WTC11 (cell line): Measurements from ENCODE around the gene POLH.

ENCODE experiments used
- GABPB1 ChIP-seq: sonication (generic); formaldehyde crosslinking; IDR thresholded peaks from 2 replicates; pipeline ENCODE4 v1.8.1; 2023; ENCODE audit warnings: mild to moderate bottlenecking, missing genetic modification reagents
- SP1 ChIP-seq: sonication (generic); formaldehyde crosslinking; conservative IDR thresholded peaks from 2 replicates; pipeline ENCODE4 v1.8.1; 2022; ENCODE audit warnings: missing genetic modification reagents
- TCF7 ChIP-seq: sonication (generic); formaldehyde crosslinking; IDR thresholded peaks from 2 replicates; pipeline ENCODE4 v1.8.0; 2022; ENCODE audit warnings: mild to moderate bottlenecking, low read depth, missing genetic modification reagents, moderate library complexity
- TF ChIP-seq, protein P1 (sequence below): sonication (generic); formaldehyde crosslinking; IDR thresholded peaks from 2 replicates; pipeline ENCODE4 v1.8.1; 2022; ENCODE audit warnings: low read depth, missing genetic modification reagents, borderline replicate concordance

DNA sequence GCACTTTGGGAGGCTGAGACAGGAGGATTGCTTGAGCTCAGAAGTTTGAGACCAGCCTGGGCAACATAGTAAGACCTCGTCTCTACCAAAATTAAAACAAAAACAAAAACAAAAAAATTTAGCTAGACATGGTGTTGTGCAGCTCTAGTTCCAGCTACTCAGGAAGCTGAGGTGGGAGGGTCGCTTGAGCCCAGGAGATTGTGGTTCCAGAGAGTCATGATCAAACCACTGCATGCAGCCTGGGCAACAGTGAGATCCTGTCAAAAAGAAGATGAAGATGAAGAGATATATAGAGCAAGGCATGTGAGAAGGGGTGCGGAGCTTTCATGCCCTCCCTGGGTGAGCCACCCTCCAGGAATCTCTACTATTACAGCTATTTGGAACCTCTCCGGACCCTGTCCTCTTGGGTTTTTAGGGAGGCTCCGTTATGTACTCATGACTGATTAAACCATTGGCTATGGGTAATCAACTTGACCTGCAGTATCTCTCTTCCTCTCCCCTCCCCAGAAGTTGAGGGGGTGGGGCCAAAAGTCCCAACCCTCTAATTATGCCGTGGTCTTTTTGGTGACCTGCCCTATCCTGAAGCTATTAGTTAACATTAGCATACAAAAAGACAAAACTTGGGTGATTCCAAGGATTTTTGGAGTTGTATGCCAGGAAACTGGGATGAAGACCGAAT lies 9.0 kb downstream of the POLH start:
- no peak for TF ChIP-seq SP1 (CRISPR knock-in tag)
- TF ChIP-seq TCF7 (CRISPR knock-in tag), result no peak
- TF ChIP-seq GABPB1 (CRISPR knock-in tag), result no peak
- TF ChIP-seq, protein P1, sequence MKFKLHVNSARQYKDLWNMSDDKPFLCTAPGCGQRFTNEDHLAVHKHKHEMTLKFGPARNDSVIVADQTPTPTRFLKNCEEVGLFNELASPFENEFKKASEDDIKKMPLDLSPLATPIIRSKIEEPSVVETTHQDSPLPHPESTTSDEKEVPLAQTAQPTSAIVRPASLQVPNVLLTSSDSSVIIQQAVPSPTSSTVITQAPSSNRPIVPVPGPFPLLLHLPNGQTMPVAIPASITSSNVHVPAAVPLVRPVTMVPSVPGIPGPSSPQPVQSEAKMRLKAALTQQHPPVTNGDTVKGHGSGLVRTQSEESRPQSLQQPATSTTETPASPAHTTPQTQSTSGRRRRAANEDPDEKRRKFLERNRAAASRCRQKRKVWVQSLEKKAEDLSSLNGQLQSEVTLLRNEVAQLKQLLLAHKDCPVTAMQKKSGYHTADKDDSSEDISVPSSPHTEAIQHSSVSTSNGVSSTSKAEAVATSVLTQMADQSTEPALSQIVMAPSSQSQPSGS, result no peak
